ENCODE data around the gene ZNF277.

Gene ZNF277

DNA sequence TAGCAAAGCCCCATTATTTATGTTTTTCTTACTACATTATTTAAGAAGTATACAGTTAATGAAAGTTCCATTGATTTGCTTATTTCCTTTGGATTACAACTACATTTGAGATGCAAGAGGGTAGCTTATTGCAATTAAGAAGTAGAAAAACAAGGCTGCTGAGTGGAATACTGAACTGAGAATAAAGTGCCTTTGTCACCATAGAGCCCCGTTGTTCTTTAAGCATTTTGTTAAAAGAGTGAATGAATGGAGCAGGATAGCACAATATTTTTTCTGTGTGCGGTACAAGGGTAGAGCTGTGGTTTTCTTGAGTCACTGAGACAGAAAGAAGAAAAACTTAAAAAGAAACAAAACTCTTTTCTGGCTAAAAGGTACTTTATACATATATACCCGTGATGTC is 45.6 kb downstream of the ZNF277 start:
- peak in 2 of 58 donors; percentile 11 to 63 for DNase-seq

DNA sequence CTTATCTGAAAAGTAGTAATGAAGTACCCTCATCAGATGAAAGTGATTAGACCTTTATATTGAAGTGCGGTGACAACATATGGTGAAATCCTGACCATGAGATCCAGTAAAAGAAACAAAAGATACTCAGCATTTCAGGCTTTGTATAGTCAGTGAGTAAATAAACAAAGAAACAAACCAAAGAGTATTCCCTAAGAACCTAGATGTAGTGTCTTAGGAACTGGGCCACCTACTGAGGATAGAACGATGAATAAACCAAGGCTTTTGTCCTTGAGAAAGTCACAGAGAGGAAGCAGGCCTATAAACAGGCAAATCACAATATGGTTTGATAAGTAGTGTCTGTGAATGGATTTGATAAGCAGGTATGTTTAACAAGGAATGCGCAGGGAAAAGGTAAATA is 46.2 kb downstream of the ZNF277 start:
- no peak for DNase-seq

GRCh38 chr7:112254156-112254555 is 47.7 kb downstream of the ZNF277 start:
- no peak for DNase-seq

DNA sequence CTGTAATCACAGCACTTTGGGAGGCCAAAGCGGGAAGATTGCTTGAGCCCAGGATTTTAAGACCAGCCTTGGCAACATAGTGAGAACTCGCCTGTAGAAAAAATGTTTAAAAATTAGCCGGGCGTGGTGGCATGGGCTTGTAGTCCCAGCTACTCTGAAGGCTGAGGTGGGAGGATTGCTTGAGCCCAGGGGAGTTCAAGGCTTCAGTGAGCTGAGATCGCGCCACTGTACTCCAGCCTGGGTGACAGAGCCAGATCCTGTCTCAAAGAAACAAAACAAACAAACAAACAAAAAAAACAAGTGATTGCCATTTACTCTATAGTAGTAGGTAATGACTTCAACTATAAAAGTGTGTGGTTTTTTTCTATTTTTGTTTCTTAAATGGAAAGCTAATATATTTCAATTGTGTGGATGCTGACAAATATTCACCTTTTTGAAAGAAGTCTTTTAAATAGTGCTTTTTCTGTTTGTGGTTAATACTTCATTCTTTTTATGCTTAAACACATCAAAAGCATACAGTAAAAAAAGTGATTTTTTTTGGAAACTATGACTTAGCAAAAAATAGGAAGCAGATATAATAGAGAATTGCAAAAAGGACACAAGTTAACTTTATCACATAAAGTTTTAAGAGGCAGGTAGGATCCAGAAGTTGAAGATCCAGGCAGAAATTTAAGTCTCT is 48.4 kb downstream of the ZNF277 start:
- DNase-seq = no peak

DNA sequence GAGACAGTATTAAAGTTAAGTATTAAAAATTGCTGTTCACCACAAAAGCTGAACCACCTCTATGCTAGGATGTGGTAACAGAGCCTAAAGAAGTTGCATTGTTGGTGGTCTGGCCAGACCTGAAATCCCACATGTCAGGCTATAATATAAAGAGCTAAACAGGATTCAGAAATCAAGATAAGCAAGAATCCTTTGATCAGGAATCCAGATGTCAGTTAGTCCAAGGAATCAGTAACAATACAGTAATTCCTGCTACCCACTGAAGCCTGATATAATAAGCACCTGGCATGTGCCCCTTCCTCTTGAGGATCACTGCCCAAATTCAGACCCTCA is 48.9 kb downstream of the ZNF277 start:
- no peak for DNase-seq

GRCh38 chr7:112257073-112257472 is 50.6 kb downstream of the ZNF277 start:
- no peak for DNase-seq

GRCh38 chr7:112260911-112261310 is 54.4 kb downstream of the ZNF277 start:
- DNase-seq = no peak

- no peak for DNase-seq
Observed at GRCh38 chr7:112262036-112262435, 55.5 kb downstream of the ZNF277 start.

DNA sequence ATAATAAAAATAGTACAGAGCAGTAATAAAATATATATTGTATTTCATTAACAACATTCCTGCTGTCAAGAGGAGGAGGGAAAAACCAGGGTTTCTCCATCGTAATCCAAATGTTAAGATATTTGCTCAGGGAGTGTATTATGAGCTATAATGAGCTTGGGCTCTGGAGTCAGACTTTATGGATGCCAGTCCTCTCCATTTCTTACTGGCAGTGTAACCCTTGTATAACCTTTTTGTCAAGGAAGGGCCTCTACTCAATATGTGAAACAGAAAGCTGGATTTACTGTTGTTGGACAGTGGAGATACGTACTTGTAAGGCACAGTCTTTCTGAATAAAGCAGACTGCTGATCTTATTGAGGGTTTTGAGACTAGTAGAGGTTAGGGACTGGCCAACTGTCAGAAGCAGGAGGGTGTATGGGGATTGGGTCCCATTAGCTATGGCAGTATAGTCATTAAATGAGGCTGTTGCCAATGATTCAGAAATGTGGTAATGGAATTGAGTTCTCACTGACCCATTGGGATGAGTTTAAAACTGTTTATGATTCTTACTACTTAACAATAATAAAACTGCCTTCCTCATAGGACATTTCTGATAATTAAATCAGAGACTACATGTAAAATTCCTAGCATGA is 56.5 kb downstream of the ZNF277 start:
- no peak for DNase-seq

DNA sequence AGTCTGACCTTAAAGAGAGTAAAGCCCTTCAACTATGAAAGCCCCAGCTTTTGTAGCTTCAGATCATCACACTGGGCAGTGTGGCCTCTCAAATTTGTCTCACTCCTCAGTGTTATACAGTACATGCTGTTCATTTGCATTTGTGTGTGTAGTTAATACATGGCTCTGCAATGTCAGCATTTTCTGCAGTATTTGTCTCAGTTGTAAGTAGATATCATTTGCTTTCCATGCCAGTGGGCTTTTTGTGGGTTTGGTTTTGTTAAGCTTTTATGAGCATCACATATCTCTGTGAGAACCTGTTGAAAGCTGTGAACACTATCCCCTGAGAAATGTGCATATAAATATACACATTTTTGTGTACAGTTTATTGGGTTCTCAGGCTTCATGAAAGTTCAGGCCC is 57.0 kb downstream of the ZNF277 start:
- DNase-seq = no peak

DNA sequence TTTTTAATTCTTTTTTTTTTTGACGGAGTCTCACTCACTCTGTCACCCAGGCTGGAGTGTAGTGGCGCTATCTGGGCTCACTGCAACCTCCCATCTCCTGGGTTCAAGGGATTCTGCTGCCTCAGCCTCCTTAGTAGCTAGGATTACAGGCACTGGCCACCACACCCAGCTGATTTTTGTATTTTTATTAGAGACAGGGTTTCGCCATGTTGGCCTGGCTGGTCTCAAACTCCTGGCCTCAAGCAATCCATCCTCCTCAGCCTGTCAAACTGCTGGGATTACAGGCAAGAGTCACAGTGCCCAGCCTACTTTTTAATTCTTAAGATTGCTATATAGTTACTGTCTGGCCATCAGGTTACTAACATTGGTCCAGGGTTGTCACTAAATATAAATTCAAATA is 59.6 kb downstream of the ZNF277 start:
- no peak for DNase-seq

GRCh38 chr7:112266595-112267270 is 60.2 kb downstream of the ZNF277 start:
- DNase-seq = no peak

DNA sequence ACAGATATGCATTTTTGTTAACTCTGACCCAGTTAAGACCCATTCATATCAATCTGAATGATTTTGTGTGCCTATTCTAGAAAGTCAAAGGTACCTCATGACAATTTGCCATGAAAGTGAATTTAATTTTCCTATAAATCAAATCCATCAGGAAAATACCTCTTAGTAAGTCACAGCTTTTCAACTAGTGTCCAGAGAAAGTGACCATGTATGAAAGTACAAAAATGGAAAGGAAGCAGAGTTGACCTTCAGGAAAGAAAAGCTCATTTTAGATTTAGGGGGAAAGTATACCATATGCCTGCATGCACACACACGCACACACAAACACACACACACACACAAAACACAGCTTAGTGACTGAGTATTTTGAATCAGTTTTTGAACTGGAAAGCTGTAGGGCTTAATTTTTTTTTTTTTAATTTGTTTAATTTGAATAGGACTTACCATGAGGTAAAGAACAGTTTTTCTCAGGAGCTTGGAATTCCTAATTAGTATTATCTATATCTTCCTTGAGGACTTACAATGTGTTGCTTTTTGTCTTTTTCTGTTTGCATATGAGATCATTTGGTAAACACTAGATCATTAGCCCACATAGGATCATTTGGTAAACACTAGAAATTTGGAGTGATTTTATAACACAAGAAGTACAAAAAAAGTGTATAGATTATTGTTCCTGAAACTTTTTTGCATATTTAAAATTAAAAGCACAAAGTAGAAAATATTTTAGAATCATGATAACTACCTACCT is 61.6 kb downstream of the ZNF277 start:
- DNase-seq = no peak

GRCh38 chr7:112271162-112271561 is 64.7 kb downstream of the ZNF277 start:
- no peak for DNase-seq

- no peak for DNase-seq
Observed at GRCh38 chr7:112272921-112273561, 66.5 kb downstream of the ZNF277 start.

DNA sequence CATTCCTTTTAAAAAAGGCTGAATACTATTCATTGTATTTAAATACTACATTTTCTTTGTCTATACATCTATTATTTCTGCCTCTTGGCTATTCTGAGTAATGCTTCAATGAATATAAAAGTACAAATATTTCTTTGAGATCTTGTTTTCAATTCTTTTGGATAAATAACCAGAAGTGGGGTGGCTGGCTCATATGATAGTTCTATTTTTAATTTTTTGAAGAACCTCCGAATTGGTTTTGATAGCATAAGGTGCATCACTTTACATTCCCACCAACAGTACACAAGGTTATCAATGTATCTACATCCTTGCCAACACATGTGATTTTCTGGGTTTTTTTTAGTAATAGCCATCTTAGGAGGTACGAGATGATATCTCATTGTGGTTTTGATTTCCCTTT is 72.5 kb downstream of the ZNF277 start:
- no peak for DNase-seq

DNA sequence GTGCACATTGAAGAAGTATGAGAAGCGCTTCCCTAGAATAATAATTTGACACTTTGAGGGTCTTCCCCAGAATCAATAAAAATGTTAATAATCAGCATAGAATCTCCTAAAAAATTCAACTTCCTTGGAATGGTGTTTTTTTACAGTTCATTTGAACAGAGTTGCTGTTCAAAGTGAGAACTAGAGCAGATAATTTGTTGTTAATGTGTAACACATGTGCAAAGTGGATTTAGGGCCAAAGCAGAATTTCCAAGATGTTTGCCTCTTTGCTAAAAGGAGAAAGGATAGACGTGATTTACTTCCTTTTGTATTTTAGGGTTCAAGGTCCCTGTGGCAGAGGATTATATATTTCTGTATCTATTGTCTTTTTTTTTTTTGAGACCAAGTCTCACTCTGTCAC is 73.8 kb downstream of the ZNF277 start:
- DNase-seq = no peak

- no peak for DNase-seq
Observed at GRCh38 chr7:112282476-112283188, 76.1 kb downstream of the ZNF277 start.

- no peak for DNase-seq
Observed at GRCh38 chr7:112283382-112283910, 77.0 kb downstream of the ZNF277 start.

DNA sequence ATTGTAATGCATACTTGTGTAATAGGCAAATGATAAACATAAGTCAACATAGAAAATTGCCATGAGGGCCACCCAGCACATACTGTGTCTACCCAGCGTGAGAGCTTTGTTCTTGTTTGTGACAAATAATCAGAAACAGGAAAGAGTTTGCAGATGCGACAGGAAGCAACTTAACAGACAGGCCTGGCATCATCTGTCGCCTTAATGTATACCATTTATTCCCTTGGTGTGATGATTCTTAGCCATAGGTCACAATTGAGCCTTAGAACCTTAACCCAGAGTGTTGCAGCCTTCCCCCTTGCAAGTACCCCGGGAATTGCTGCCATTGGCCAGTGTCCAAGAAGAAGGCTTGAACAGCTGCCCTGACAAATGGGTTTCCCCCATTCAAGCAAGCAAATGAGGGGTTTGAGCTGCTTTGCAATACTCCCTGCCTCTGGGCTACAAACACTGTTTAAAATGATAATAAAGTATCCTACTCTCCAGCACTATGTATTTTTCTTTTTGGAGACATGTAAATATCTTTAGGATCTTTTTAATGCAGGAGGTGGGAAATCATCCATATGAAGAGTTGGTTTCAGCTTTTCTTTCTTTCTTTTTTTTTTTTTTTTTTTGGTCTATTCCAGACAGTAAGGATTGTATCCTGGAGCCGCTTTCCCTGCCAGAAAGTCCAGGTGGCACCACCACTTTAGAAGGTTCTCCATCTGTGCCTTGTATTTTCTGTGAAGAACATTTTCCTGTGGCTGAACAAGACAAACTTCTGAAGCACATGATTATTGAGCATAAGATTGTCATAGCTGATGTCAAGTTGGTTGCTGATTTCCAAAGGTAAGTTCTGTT is 80.0 kb downstream of the ZNF277 start:
- DNase-seq = peak in 14 of 58 donors; percentile 1 to 39 (median 10)

All from anterior cingulate cortex (tissue), 58 donors.